Measurements from ENCODE around the gene MPP2.
"Not testable (repeated sequence)": the region's sequence is repeated elsewhere in the genome, so short reads cannot be mapped to it uniquely, and the experiment has no call there.

MPP2 gene

DNA sequence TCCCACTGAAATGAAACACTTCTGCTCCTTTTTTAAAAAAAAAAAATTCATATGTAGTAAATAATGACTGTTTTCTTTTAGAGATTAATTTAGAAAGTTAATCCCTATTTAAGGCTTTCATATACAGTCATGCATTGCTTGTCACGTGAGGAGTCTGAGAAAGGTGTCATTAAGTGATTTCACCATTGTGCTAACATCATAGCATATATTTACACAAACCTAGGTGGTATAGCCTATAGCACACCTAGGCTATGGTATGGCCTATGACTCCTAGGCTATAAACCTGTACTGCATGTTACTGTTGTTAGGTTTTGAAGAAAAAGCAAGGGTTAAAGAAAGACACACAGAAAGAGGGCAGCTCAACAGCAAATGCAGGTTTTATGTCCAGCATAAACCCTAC lies 21.3 kb upstream of the MPP2 start:
- no peak for DNase-seq

DNA sequence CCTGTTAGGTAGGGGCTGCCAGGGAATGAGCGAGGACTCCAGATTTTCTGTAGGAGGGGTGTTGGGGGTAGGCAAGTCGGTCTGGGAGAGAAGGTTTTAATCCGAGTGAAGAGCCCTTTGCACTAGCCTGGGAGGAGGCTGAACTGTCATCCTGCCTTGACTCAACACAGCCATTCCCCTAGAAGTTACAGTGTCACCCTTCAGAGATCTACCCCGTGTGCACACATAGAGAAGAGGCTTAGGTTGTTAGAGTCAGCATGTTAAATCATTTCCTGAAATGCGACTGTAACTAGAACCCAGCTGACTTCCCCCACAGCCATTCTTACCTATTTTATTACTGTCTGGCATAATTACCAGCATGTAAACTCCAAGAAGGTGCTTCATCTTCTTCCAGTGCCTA lies 20.6 kb upstream of the MPP2 start:
- not testable (repeated sequence) for DNase-seq

DNA sequence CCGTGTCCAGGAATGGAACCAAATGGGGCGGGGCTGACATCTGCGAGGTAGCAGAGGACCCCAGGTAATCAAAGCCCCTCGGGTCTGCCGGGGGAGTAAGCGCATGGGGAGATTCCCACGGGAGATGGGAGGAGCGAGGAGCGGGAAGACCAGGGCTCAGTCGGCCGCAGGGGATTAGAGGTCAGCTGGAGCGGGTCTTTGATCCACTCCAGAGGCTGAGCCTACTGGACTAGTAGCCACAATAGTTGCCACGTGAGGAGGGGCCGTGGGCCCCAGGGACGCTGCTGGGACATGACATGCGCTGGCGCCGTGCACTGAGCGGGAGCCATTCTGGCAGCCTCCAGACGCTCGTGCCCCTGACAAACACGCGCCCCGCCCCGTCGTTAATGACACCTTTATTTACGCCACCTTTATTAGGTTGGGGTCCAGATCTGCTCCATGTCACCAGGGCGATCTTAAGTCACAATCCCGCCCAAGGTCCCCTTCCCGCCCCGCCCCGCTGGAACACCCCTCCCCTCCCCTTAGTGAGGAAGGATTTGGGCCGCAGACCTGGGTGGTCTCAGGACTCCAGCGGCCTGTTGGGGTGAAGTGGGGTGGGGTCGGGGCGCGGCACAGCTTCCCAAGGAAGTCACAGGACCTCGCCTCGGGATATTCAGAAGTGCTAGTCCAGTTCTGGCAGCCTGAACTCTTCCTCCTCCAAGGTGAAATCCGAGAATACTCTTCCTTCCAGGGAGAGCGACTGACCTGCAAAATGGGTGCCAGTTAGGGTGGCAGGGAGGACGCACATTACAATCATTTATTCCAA lies 19.9 kb upstream of the MPP2 start:
- no peak for DNase-seq

DNA sequence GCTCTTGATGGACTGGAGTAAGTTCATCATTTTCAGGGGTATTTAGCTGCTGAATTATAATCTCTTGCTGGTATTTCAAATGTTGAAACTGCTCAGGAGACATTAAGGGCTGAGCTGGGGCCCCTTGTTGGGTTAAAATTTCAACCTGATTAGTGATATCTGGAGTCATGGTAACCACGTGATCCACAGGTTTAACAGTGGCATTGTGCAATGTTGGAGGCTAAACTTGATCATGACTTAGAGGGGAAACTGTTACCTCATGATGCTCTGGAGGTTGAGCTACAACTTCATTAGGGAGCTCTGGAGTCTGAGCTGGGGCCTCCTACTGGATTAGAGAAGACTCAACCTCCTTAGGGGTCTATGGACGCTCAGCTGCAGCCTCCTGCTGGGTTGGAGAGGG lies 17.2 kb upstream of the MPP2 start:
- no peak for DNase-seq

DNA sequence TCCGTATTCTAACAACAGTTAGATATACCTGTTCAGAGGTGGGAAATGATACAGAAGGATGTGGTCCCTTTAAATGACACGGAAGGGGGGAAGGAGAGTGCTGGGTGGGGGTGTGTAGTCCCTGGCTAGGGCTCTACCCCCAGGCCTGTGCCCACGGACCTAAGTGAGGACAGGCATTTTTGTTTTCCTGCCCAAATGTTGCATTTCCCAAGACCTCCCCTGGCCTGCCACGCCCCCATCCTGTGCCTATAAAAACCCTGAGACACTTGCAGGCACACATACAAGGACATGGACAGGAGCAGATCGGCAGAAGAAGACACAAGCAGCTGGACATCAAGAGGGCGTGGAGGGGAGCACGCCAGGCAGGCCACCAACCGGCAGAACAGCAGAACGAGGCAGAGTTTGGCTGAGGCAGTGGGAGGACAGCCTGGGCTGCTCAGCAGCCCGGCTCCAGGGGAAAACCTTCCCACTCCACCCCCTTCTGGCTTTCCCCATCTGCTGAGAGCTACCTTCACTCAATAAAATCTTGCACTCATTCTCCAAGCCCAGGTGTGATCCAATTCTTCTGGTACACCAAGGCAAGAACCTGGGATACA lies 13.3 kb upstream of the MPP2 start:
- no peak for DNase-seq

DNA sequence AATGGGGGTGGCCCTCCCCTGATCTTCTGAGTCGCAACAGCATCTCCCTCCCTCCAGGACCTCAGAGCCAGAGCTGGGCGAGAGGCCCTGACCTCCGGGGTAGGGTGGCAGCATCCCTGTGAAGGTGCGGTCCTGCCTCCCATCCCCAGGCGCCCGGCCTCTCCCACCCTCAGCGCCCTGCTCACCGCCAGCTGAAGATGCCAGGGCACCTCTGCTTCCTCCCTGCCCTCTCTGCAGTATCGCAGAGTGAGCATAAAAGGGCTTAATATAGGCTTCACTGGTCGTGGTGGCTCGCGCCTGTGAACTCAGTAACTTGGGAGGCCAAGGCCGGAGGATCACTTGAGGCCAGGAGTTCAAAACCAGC lies 10.7 kb upstream of the MPP2 start:
- DNase-seq = no peak

DNA sequence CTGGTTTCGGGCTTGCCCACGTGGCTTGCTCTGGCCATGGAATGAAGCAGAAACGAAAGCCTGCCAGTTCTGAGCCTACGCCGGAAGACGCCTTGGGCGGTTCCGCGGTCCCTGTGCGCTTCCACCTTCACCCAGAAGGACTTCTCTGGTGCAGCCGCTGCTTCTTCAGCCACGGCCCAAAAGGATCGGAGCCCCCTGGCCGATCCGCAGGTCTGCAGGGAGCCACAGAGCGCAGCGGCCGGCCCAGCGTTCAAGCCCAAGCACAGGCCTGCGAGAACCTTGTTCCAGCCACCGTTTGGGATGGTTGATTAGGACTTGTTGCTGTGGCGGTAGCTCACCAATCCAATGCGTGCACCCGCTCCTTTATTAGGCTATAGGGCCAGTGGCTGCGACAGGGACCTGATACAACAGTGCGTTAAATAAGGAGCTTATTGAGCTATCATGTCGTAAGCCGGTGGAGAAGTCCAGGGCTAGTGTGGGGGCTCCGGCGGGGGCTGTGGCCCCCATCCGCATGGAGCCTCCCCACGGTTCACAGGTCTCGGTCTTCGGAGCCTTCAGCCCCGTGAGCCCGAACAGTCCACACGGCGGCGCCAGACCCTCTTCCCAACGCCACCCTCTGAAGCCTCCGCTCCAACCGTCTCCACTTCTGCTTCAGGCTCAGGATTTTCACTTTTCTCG lies 10.2 kb upstream of the MPP2 start:
- peak; percentile 47 for DNase-seq

DNA sequence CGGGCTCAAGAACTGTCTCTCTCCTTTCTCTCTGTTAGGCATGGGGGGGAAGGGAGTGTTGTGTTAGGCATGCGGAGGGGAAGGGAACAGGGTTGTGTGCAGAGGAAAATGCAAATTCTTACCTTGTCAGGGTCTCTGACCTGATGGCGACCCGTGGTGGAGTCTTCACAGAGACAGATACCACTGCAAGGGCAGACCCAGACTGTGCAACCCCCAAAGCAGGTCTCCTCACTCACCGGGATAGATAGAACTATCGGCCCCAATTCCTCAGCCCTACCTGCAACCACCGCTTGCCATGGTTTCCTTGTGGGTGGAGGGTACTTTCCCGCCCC lies 9.6 kb upstream of the MPP2 start:
- DNase-seq = peak; percentile 51

DNA sequence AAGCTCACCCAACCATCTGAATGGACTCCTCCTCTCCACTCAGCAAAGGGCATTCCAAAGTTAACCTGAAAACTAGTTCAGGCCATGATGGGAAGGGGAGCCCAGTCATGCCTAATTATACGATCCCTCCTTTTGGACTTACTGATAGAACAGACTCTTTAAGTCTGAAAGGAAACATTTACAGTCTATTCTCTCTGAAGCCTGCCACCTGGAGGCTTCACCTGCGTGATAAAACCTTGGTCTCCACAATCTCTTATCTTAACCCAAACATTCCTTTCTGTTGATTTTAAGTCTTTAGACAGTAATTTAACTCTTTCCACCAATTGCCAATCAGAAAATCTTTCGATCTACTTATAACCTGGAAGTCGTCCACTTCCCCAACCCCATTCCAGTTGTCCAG lies 9.0 kb upstream of the MPP2 start:
- DNase-seq = no peak

DNA sequence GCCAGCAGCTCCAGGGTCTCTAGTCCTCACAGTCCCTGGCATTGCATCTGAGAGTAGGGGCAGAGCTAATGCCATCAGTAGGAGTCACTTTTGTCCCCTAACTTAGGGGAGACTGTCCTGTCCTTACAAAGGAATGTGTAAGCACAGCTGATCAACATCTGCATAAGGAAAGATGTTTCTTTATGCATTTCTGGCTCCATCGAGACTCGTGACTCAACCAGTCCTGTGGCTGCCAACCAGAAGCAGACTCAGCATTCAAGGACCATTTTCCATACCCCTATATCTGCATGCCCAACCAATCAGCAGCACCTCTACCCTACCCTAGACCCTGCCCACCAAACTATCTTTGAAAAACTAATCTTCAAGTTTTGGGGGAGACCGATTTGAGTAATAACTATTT lies 8.2 kb upstream of the MPP2 start:
- no peak for DNase-seq

DNA sequence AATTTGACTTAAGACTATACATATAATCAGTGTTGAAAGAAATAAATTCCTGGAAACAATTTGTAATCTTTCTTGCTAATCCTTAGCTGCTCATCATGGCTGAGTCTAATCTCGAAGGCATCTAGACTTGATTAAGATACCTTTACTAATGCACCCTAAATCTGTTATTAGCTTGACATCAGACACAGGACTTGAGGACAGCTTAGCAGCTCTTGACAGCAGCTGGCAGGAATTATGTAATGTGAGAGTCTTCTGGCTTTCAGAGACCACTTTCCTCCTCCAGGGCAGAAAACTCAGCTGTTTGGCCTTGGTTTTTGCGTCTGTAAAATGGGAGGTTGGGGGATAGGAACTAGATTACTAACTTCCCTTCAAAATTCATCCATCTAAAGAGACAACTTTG lies 7.1 kb upstream of the MPP2 start:
- no peak for DNase-seq

DNA sequence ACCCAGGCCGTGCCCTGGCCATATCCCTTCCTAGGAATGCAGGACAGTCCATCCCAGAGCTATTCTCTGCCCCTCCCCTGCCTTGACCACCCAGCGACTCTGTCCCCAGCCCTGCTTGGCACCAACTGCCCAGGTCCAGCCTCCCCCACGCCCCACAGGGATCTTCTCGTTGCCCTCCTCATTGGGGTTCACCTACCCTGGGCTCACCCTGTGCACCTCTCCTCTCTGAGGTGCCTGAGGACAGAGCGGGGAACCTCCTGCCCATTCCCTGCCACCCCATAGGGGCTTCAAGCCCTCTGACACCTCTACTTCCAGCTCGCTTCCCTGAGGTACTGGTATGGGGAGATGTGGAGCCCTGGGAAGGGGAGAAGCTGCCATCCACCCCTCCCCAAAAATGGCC lies 6.2 kb upstream of the MPP2 start:
- DNase-seq = no peak

DNA sequence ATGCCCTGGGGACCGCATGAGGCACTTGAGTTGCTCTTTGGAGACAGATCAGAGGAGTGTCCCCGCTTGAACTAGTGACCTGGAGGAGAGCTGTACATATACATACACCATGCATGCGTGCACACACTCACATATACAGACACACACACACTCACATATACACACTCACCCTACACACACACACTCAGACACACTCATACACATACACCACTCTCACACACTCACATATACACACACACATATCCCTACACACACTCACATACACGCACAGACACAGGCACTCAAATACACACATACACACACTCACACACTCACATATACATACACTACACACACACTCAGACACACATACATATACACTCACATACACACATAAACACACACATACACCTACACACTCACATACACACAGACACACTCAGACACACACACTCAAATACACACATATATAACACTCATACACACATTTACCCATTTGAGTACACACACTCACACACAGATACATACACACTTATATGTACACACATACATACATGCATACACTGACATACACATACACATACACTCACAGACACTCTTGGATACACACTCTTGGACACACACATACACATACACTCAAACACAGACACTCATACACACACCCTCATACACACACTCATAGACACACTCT lies 5.4 kb upstream of the MPP2 start:
- DNase-seq = no peak

DNA sequence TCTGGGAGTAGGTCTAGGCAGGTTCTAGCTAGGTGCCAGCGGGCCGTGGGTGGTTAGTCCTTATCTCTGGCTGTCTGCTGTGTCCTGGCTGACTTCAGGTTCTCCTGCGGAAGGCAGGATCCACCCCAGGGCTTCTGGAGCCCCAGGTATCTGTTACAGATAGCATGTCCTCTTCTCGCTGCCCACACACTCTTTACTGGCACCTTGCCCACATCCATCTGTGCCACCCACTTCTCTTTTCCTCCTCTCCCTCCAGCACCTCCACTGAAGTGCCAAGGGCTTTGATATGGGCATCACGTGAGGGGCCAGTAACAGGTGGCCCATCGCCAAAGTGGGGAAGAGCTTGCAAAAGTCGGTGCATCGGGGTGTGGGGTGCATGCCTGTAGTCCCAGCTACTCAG lies 4.6 kb upstream of the MPP2 start:
- no peak for DNase-seq

DNA sequence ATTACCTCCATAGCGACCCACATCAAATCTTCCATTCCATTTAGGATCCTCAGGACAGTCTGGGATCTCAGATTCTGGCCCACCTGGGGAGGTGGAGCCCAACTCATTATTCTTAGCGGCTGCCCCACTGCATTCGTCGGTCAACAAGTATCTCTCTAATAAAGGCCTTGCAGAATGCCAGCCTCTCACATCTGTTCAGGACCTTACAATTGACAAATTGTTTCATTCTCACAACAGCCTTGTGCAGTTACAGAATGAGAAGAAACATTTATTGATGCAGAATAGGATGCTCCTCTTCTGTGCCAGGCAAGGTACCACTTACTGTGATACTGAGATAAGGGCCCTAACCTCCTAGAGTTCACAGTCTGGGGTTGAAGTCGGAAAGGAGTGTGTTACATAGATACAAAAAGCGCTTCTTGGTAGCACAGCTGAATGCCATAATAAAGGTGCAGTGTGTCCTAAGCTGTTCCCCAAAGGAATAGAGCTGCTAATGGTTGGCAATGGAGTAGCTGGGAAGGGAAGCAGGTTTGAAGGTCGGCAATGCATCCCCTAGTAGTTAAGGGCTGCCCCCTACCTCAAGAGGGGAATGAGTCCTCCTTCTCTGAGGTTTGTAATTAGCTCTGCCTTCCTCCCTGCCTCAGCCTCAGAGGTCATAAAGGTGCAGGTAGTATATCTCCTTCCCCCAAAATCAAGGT lies 2.3 kb upstream of the MPP2 start:
- DNase-seq = no peak

DNA sequence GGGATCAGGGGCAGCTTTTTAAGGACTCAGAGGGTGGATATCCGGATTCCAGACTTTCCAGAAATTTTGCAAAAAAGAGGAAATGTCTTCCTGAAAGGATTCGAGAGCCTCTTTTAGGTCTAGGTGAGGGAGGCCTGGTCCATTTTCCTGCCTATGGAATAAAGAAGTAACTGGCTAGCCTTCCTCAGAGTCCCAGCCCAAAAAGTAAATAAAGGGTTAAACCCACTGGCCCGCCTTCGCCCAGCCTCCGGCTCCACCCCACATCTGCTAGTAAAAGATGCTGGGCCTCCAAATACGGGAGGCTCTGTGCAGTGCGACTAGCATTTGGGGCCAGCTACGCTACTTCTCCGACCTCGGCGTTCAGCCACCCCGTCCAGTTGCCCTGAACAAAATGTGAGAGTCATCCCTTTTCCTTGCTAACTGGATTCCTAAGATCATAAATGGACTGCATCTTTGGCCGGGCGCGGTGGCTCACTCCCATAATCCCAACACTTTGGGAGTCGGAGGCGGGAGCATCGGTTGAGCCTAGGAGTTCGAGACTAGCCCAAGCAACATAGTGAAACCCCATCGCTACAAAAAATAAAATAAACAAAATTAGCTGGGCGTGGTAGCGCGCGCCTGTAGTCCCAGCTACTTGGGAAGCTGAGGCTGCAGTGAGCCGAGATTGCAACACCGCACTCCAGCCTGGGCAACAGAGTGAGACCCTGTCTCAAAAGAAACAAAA lies 824 bp upstream of the MPP2 start:
- peak; percentile 67 for DNase-seq

DNA sequence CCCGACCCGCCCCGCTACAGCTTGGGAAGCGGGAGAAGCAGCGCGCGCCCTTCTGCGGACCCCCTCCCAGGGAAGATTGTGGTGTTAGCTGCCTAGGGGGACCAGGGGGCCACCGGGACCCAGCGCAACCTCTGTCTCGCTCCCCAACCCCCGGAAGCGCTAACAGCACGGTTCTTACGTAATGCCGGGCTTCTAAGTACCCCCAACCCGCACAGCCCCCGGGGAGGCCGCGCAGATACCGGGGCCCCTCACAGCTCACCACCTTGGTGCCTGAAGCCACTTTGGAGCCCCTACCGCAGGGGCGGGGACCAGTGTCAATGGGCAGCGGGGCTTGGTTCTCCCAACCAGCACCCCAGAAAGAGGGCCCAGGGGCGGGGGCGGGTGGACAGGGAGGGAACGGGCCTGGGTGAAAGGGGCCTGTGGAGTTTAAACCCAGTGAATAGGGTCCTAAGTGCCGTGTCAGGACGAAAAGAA lies 348 bp downstream of the MPP2 start:
- peak; percentile 25 for DNase-seq

DNA sequence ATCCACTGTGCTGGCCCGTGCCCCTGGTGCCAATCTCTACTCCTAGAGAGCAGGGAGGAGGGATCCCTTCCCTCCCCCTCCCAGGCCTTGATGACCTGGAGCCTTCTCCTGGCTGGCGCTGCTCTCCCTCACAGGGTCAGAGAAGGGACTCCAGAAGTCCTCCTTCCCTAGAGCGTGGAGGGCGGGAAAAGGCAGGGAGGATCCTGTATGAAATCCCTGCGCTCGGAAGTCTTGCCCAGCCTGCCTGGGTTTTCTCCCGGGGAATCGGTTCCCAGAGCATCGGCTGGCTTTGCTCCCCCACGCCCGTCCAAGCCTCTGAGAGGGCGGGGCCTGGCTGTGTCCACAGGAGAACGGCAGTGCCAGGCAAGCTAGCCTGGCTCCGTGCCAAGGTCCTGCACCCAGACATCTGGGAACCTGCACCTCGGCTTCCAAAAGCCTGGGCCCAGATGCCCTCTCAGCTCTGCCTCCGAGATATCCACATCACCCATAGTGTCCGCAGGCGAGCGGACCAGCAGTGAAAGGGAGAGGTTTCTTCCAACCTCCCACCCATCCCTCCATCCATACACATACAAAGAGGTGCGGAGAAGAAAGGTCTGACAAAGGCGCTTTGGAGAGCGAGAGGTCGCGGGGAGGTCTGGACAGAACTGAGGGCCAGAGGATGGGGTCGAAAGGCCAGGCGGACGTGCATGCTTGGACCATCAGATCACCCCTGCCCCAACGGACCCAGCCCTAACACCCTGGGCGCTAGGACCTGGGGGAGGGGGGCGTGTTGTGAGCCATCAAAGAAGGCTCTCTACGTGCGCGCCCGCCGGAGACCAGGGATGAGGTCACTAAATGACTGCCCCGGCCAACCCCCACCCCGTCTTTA lies 1.1 kb downstream of the MPP2 start:
- DNase-seq = peak; percentile 43

DNA sequence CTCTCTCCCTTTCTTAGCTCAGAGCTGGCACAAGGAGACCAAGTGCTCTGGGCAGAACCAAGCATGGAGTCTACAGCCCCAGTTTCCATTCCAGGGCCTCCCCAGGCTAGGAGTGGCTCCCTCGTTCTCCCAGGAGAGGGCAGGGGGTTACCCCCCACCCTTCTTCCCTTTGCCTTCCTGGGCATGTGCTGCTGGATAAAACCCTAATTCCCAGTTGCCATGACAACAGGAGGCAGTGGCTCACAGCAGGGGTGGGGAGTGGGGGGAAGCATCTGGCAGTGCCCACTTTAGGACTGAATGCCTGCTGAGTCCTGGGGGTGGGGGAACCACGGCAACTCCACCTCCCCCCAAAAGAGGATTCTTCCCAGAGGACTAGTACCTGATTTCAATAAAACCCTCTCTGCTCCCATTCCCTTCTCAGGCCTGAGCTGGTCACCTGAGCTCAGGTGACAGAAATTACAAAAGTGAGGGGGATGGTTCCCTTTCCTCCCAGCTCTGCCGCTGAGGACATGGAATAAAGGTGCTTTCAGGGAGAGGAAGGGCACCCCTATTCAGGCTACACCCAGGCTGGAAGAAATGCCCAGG lies 1.8 kb downstream of the MPP2 start:
- DNase-seq = no peak

DNA sequence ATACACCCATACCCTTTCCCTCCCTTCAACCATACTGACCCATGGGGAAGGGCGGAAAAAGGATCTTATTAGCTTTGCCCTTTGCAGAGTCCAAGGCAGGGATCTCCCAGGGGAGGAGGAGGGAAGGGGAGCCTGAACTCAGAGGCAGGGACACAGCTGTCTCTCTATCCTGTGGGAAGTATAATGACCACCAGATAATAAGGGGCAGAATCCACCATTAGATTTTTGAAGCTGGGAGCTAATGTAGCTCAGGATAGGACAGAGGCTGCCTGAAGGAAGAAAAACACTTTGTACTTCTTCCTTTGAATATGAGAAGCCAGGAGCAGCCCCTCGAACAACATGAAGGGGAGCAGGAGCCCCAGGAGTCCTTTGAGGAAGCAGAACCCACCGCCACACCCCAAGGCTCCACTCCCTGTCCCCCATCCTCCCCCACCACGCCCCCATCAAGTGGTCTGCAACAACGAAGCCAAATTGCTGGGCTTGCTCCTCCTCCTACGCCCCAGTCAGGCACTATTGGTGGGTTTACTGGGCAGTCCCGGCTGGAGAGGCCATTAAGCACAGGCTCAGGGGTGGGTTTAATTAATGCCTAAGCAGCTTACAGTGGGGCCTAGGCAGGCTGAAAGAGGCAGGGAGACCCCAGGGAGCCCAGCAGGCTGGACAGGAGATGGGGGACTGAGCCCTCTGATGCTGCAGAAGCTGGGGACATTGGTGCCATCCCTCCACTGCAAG lies 5.3 kb downstream of the MPP2 start:
- DNase-seq = no peak

Measured in CD4-positive, alpha-beta T cell treated with Interleukin-17A for 1 hour (primary cell).